Activated effector memory CD4-positive, alpha-beta T cell treated with anti-CD3 and anti-CD28 coated beads, Interleukin-2, amount 50 U/mL, for 16 hours (primary cell): ENCODE results near the gene PPP1R27.

Experiments used
- DNase-seq: peaks from one replicate; pipeline ENCODE4 v3.0.0-alpha.2; 2020

Gene PPP1R27

GRCh38 chr17:81803728-81804558, 30.9 kb downstream of the PPP1R27 start, which contains the start of gene GCGR:
Gene GCGR (plus strand): TSS chr17:81804150. CDS start chr17:81809019, 4,869 bp downstream.
- no peak for DNase-seq

DNA sequence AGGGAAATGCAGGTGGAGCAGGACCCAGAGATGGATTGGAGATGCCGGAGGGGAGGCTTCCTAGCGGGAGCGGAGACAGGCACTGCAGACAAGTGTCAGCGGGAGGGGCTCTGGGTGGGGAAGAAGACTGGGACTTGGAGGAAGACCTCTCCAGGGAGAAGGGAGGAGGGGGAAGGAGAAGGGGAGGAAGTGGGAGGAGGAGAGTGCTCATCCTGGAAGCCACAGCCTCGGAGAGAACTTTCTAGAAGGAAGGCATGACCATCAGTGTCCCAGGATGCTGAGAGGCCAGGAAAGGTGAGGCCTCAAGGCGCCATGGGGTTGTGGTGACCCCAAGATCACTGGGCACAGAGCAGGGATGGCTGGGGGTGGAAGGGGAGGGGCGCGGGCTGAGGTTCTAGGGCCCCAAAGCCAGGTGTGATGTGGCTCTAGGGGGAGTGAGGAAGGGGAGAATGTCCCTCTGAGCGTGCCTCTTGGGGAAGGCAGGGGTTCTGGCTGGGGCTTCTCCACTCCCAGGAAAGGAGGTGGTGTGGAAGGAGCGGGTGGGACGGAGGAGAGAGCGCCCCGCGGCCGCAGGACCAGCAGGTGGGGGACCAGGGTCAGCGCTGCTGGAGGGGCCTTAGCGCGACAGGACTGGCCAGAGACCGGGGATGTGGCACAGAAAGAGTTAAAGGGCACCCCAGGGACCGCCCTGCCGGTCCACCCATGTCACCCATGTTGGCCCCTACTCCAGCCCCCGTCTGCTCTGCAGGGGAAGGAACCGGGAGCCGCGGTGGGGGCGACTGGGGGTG, 31.8 kb downstream of the PPP1R27 start:
- no peak for DNase-seq

DNA sequence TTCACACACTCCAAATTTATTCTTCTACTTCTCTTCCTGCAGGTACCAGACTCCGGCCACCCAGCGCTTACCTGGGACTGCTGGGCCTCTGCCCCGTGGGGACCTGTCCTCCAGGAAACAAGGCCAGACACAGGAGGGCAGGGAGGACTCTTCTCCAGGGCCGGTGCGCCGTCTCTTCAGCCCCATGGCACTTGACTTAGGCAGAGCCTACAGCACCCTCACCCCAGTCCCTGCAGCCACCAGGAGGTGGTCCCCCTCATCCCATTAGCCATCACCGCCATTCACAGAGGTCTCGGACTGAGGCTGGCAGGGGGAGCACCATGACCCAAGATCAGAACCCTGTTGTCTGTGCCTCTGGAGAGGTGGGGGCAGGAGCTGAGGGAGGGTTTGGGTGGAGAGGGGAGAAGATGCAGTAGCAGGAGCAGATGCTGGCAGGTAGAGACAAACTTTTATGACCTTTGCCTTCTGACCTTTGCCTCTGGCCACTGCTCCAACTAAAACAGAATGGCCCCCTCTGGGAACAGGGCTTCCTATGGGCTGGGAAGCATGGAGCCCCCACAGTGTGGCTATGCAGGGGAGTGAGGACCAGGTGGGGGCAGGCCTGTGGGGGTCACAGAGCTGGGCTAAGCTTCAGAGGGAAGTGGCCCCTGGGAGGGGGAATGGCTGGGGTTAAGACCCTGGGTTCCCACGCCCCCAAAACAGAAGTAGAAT, 32.6 kb downstream of the PPP1R27 start:
- DNase-seq, result no peak

DNA sequence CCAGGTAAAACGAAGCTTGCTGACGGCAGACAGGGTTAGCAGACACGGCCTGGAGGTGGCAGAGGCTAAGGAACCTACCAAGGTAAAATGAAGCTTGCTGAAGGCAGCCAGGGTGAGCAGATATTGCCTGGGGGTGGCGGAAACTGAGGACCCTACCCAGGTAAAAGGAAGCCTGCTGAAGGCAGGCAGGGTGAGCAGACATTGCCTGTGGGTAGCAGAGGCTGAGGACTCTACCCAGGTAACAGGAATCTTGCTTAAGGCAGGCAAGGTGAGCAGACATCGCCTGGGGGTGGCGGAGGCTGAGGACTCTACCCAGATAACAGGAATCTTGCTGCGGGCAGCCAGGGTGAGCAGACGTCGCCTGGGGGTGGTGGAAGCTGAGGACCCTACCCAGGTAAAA, 33.5 kb downstream of the PPP1R27 start:
- no peak for DNase-seq

DNA sequence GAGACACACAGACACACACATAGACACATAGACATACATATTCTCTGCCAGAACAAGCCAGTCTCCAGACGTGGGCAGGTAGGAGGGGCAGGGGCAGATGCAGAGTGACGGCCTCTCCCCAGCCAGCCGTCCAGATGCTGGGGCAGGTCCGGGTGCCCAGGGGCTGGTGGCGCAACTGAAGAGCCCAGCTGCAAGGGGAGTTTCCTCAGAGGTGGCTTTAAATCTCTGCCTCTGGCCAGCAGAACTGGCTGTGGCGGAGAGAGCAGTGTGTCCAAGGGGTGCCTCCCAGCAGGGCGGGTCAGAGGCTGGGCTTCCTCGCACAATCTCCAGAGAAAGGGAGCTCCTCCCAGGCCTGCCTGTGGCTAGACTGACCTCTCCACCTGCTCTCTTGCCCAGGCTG, 40.3 kb downstream of the PPP1R27 start:
- DNase-seq, result no peak

- no peak for DNase-seq
Measured at GRCh38 chr17:81794074-81794476, 40.8 kb downstream of the PPP1R27 start.

GRCh38 chr17:81792675-81793615, 41.9 kb downstream of the PPP1R27 start:
- no peak for DNase-seq
